ENCODE results near the gene PDCD1LG2.

DNA sequence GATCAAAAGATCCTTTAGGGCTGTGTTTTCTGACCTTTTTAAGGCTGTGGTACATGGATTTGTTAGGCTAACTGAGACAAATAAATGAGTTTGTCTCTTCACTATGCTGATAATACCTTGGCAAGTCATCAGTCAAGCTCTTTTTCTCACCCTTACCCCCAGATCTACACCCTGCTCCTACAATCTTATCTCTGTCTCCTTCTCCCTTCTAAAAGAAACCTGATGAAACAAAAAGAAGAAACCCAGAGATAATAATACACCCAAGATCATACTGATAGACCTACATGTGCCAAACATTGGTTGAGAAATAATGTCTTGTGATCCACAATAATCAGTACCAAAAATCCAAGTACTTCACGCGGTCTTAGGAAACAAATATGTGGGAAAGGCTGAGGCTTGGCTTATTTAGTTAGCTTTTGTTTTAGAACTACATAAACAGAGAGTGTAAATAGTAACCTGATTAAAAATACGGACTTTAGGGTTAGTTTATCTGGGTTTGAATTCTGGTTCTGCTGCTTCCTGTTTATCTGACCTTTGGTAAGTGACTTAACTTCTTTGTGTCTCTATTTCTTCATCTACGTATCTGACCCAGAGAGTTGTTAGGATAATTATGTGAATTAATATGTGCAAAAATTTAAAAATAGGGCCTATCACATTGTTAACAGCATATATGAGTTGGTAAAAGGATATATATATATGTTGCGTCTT lies 24.8 kb upstream of the PDCD1LG2 start:
- TF ChIP-seq POLR2AphosphoS5 (IDR thresholded peaks at IDR 0.05; ENCODE audit: low read depth, low read length) = no peak
- TF ChIP-seq TAF1 (IDR thresholded peaks at IDR 0.05; ENCODE audit: borderline replicate concordance, insufficient read depth, low read length) = no peak
- TF ChIP-seq, protein P1, sequence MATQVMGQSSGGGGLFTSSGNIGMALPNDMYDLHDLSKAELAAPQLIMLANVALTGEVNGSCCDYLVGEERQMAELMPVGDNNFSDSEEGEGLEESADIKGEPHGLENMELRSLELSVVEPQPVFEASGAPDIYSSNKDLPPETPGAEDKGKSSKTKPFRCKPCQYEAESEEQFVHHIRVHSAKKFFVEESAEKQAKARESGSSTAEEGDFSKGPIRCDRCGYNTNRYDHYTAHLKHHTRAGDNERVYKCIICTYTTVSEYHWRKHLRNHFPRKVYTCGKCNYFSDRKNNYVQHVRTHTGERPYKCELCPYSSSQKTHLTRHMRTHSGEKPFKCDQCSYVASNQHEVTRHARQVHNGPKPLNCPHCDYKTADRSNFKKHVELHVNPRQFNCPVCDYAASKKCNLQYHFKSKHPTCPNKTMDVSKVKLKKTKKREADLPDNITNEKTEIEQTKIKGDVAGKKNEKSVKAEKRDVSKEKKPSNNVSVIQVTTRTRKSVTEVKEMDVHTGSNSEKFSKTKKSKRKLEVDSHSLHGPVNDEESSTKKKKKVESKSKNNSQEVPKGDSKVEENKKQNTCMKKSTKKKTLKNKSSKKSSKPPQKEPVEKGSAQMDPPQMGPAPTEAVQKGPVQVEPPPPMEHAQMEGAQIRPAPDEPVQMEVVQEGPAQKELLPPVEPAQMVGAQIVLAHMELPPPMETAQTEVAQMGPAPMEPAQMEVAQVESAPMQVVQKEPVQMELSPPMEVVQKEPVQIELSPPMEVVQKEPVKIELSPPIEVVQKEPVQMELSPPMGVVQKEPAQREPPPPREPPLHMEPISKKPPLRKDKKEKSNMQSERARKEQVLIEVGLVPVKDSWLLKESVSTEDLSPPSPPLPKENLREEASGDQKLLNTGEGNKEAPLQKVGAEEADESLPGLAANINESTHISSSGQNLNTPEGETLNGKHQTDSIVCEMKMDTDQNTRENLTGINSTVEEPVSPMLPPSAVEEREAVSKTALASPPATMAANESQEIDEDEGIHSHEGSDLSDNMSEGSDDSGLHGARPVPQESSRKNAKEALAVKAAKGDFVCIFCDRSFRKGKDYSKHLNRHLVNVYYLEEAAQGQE (IDR thresholded peaks at IDR 0.05; ENCODE audit: insufficient read depth in 1 of 2, low read depth in 2 of 2, low read length in 2 of 2) = no peak
- TF ChIP-seq SIN3A (IDR thresholded peaks at IDR 0.05; ENCODE audit: borderline replicate concordance, insufficient read depth, low read length) = no peak

Data from PFSK-1 (cell line).